T-helper 1 cell treated with Interleukin-12 subunit alpha and Interleukin-12 subunit beta and Interleukin-4 antibody, amounts not matched to agents 30 ng/mL and 1 ng/mL, for 36 hours (primary cell): ENCODE measurements around the gene POTEI. TPM values are rescaled to one million over a fixed set of nuclear protein-coding genes. Genes with fewer than 3 reads are reported as not detected.
"Not testable (repeated sequence)": the region's sequence is repeated elsewhere in the genome, so short reads cannot be mapped to it uniquely, and the experiment has no call there.

Experiments used
- intact Hi-C: fragments of 100-400 bp; cut with micrococcal nuclease; formaldehyde crosslinking; loops from one replicate; pipeline ENCODE4 v1.15.1; 2024
- total RNA-seq: library from RNA; stranded (reverse); gene quantifications from 2 replicates; pipeline ENCODE4 v1.2.3, GENCODE V29; 2022

POTEI gene
- total RNA-seq: not detected in 2 replicates

GRCh38 chr2:130509228-130509627 is at the start of gene POTEI:
Gene POTEI (minus strand): TSS chr2:130509328. CDS start chr2:130509235, 93 bp downstream.
- intact Hi-C loops: not testable (repeated sequence)

- intact Hi-C loops: not testable (repeated sequence)
These were observed 47.3 kb upstream of the POTEI start for GRCh38 chr2:130556441-130556840.

- intact Hi-C loops: not testable (repeated sequence)
These were observed 45.0 kb upstream of the POTEI start for GRCh38 chr2:130554178-130554577.

GRCh38 chr2:130549475-130549874 is 40.3 kb upstream of the POTEI start:
- intact Hi-C loops: not testable (repeated sequence)

GRCh38 chr2:130548418-130548817 is 39.3 kb upstream of the POTEI start:
- intact Hi-C loops: not testable (repeated sequence)

GRCh38 chr2:130544978-130545377 is 35.9 kb upstream of the POTEI start:
- intact Hi-C loops: not testable (repeated sequence)

GRCh38 chr2:130543785-130544528 is 34.8 kb upstream of the POTEI start:
- intact Hi-C loops: not testable (repeated sequence)

- intact Hi-C loops: not testable (repeated sequence)
These were observed 33.7 kb upstream of the POTEI start for GRCh38 chr2:130542789-130543188.

GRCh38 chr2:130538271-130538670 is 29.1 kb upstream of the POTEI start:
- intact Hi-C loops: not testable (repeated sequence)

GRCh38 chr2:130536654-130537053 is 27.5 kb upstream of the POTEI start:
- intact Hi-C loops: not testable (repeated sequence)

GRCh38 chr2:130531672-130532071 is 22.5 kb upstream of the POTEI start:
- intact Hi-C loops: not testable (repeated sequence)

- intact Hi-C loops: not testable (repeated sequence)
These were observed 22.1 kb upstream of the POTEI start for GRCh38 chr2:130531225-130531624.

GRCh38 chr2:130530212-130530611 is 21.1 kb upstream of the POTEI start:
- intact Hi-C loops: not testable (repeated sequence)

- intact Hi-C loops: not testable (repeated sequence)
These were observed 20.4 kb upstream of the POTEI start for GRCh38 chr2:130529545-130529944.

- intact Hi-C loops: not testable (repeated sequence)
These were observed 18.3 kb upstream of the POTEI start for GRCh38 chr2:130527365-130527967.

- intact Hi-C loops: not testable (repeated sequence)
These were observed 13.3 kb upstream of the POTEI start for GRCh38 chr2:130522390-130522789.

- intact Hi-C loops: not testable (repeated sequence)
These were observed 11.9 kb upstream of the POTEI start, which contains the start of gene CFC1B for GRCh38 chr2:130520992-130521391. Gene CFC1B (plus strand): TSS chr2:130521222. CDS start chr2:130521485, 263 bp downstream.

- intact Hi-C loops: not testable (repeated sequence)
These were observed 9.5 kb upstream of the POTEI start for GRCh38 chr2:130518516-130519106.

GRCh38 chr2:130511747-130512451 is 2.8 kb upstream of the POTEI start:
- intact Hi-C loops: not testable (repeated sequence)

- intact Hi-C loops: not testable (repeated sequence)
These were observed 1.9 kb upstream of the POTEI start for GRCh38 chr2:130510807-130511746.
